ENCODE results near the gene SMARCA1. TPM values are rescaled to one million over a fixed set of nuclear protein-coding genes. Genes with fewer than 3 reads are reported as not detected.

Gene SMARCA1
- total RNA-seq, 1 experiment from 2014 or later: 38.8 TPM

- no TSS peak for BruUV-seq (replicated peaks)
- H2AFZ ChIP-seq (ENCODE audit: low read depth, low read length, poor library complexity, severe bottlenecking): no peak overlapping the region
- no peaks in the 10 kb centered on the region for H3K4me1 ChIP-seq (ENCODE audit: control insufficient read depth in 1 of 2, insufficient read depth in 2 of 2, low read length in 2 of 2)
- no peaks in the 10 kb centered on the region for H3K36me3 ChIP-seq (ENCODE audit: control insufficient read depth in 1 of 2, insufficient read depth in 2 of 2, low read length in 2 of 2)
- ChIA-PET POLR2A (no interaction called here), RAD21 (ENCODE audit: low non-redundant PET in 1 of 2, low total read pairs in 2 of 2, uncharacterized antibody in 2 of 2, unreplicated experiment in 2 of 2) (no interaction called here), CTCF (no interaction called here)
- no peak overlapping the region for H3K9ac ChIP-seq (ENCODE audit: low read length)
- intact Hi-C loops (cut with micrococcal nuclease): no loop called here
- no peak for DNase-seq (ENCODE audit: low read depth, low spot score)
- H3K9me3 ChIP-seq (ENCODE audit: control insufficient read depth in 1 of 2, insufficient read depth in 1 of 2, low read depth in 1 of 2, low read length in 2 of 2): no peaks in the 10 kb centered on the region
- ATAC-seq: no peak
- H4K20me1 ChIP-seq (ENCODE audit: insufficient read depth): no peaks in the 10 kb centered on the region
- H3K9me2 ChIP-seq (ENCODE audit: insufficient read depth): no peaks in the 10 kb centered on the region
- H3K27me3 ChIP-seq (ENCODE audit: insufficient read depth, low read length): no peaks in the 10 kb centered on the region
- no peaks in the 10 kb centered on the region for H3K79me2 ChIP-seq (ENCODE audit: insufficient read depth, low read length)
- H3K27ac ChIP-seq (ENCODE audit: low read depth, low read length): no peak overlapping the region
- no peak overlapping the region for H3K4me3 ChIP-seq (replicated peaks in 1 of 2; ENCODE audit: low read depth in 1 of 2, low read length in 2 of 2)
- TF ChIP-seq REST (IDR thresholded peaks at IDR 0.05; ENCODE audit: low read depth): no peak
- no peak for TF ChIP-seq MAX (IDR thresholded peaks at IDR 0.05)
- no peak for TF ChIP-seq RAD21 (IDR thresholded peaks at IDR 0.05; ENCODE audit: low read depth)
- TF ChIP-seq SP1 (IDR thresholded peaks at IDR 0.05; ENCODE audit: low read depth): no peak
- TF ChIP-seq SRF (IDR thresholded peaks at IDR 0.05; ENCODE audit: low read depth): no peak
- TF ChIP-seq ELF1 (IDR thresholded peaks at IDR 0.05; ENCODE audit: borderline replicate concordance, low read depth): no peak
- TF ChIP-seq EZH2phosphoT487 (IDR thresholded peaks at IDR 0.05; ENCODE audit: borderline replicate concordance): no peak
- TF ChIP-seq POLR2AphosphoS5 (IDR thresholded peaks at IDR 0.05; ENCODE audit: low read depth, low read length): no peak
- no peak for TF ChIP-seq SIN3A (IDR thresholded peaks at IDR 0.05; ENCODE audit: low read depth)
- no peak for TF ChIP-seq EGR1 (IDR thresholded peaks at IDR 0.05; ENCODE audit: low read depth)
- no peak for TF ChIP-seq EZH2 (IDR thresholded peaks at IDR 0.05)
- TF ChIP-seq ZNF274 (IDR thresholded peaks at IDR 0.05; ENCODE audit: low read depth, low read length): no peak
- no peak for TF ChIP-seq FOSL1 (IDR thresholded peaks at IDR 0.05; ENCODE audit: low read depth)
- TF ChIP-seq YY1 (IDR thresholded peaks at IDR 0.05; ENCODE audit: extremely low read depth, insufficient replicate concordance, low read depth, low read length): no peak
- no peak for TF ChIP-seq CEBPB (IDR thresholded peaks at IDR 0.05; ENCODE audit: low read depth)
- TF ChIP-seq ATF3 (IDR thresholded peaks at IDR 0.05): no peak
- no peak for TF ChIP-seq TCF7L2 (IDR thresholded peaks at IDR 0.05; ENCODE audit: borderline replicate concordance, extremely low read depth, insufficient read depth, insufficient read length)
- no peak for TF ChIP-seq CBX3 (IDR thresholded peaks at IDR 0.05; ENCODE audit: low read depth)
- no peak overlapping the region for H3K4me2 ChIP-seq (ENCODE audit: low read length)
These were observed 42.4 kb downstream of the SMARCA1 start for GRCh38 chrX:129480889-129481288.

Data from HCT116 (cell line).